ENCODE measurements around the gene PLEKHA7.

- TF ChIP-seq POLR2A (IDR thresholded peaks at IDR 0.05; ENCODE audit: low read depth, low read length) (no peak), POLR2AphosphoS5 (IDR thresholded peaks at IDR 0.05; ENCODE audit: low read depth, low read length) (no peak)
Measured at GRCh38 chr11:16774936-16775613, 239.1 kb downstream of the PLEKHA7 start.

Data from GM12892 (cell line).